ENCODE data around the gene ITM2A. TPM values are rescaled to one million over a fixed set of nuclear protein-coding genes. Genes with fewer than 3 reads are reported as not detected.

Gene ITM2A
- polyA plus RNA-seq, 3 donors, result 0.25 to 1.9 (median 1.5) TPM

DNA sequence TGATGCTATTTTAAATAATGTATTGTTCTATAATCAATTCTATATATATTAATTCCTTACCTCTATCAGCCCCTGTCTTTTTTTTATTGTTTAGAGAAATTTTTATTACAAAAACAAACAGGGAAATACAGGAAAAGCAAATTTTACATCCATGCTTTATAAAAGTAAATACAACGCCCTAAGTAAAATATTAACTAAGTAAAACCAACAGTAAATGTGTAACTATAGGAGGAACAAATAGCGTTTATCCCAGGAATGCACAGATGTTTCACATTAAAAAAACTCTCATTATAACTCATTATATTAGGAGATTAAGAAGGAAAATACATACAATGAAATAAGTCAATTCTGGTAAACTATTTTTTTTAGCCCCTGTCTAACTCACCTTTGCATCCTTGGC lies 8.2 kb upstream of the ITM2A start:
- TF ChIP-seq, protein P1, sequence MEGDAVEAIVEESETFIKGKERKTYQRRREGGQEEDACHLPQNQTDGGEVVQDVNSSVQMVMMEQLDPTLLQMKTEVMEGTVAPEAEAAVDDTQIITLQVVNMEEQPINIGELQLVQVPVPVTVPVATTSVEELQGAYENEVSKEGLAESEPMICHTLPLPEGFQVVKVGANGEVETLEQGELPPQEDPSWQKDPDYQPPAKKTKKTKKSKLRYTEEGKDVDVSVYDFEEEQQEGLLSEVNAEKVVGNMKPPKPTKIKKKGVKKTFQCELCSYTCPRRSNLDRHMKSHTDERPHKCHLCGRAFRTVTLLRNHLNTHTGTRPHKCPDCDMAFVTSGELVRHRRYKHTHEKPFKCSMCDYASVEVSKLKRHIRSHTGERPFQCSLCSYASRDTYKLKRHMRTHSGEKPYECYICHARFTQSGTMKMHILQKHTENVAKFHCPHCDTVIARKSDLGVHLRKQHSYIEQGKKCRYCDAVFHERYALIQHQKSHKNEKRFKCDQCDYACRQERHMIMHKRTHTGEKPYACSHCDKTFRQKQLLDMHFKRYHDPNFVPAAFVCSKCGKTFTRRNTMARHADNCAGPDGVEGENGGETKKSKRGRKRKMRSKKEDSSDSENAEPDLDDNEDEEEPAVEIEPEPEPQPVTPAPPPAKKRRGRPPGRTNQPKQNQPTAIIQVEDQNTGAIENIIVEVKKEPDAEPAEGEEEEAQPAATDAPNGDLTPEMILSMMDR (IDR thresholded peaks at IDR 0.05), result no peak
- WGBS (ENCODE audit: insufficient coverage), result no CpG with 5 or more reads among the region's 2 CpGs

DNA sequence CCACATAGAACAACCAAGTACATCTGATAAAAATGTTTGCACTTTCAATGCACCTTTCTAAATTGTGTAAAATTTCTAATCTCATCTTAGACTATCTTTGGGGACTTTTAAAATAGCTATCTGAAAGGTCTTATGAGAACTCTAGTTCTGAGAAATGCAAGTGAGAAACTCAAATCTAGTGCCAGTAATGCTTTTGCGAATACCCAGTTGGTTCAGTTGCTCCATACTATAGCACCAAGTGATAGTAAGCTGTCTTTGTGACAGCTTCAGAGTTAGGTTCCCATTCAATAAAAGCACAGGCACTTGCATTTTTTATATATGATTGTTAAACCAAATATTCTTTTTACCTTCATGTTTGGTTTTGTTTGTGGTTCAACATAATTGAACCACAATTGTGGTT lies 4.5 kb upstream of the ITM2A start:
- Mint-ChIP-seq H3K36me3 (no peaks in the 10 kb centered on the region), H3K4me3 (no peak overlapping the region), H3K9me3 (peaks cover 0 to 2% (median 0%) of the 10 kb centered on the region in 7 donors), H3K4me1 (peaks cover 8% of the 10 kb centered on the region), H3K27ac (no peak overlapping the region), H3K27me3 (ENCODE audit: low read depth in 3 of 3) (peaks cover 0 to 6% (median 2%) of the 10 kb centered on the region in 3 donors)
- intact Hi-C loops (cut with micrococcal nuclease), result no loop called here
- Histone ChIP-seq H3K79me2 (ENCODE audit: insufficient read depth, low read length) (no peaks in the 10 kb centered on the region), H3K9me3 (replicated peaks in 1 of 2; ENCODE audit: control insufficient read depth in 1 of 2, insufficient read depth in 1 of 2, low read length in 2 of 2) (no peaks in the 10 kb centered on the region), H3K4me1 (ENCODE audit: control insufficient read depth in 1 of 2, insufficient read depth in 2 of 2, low read length in 2 of 2) (peaks cover 0 to 4% of the 10 kb centered on the region in 2 donors), H3K27me3 (ENCODE audit: control insufficient read depth in 2 of 2, insufficient read depth in 2 of 2, low read length in 2 of 2) (no peaks in the 10 kb centered on the region), H3K9ac (ENCODE audit: insufficient read depth, low read length, poor library complexity, severe bottlenecking) (no peak overlapping the region), H3K4me2 (replicated peaks; ENCODE audit: extremely low read depth, low read length, poor library complexity, severe bottlenecking) (no peak overlapping the region), H3K4me3 (replicated peaks in 1 of 3; ENCODE audit: low read depth in 2 of 3, low read length in 3 of 3) (no peak overlapping the region), H3K27ac (ENCODE audit: low read depth in 1 of 2, low read length in 2 of 2) (no peak overlapping the region), H4K20me1 (ENCODE audit: insufficient read depth, low read length) (no peaks in the 10 kb centered on the region), H3K36me3 (replicated peaks in 1 of 2; ENCODE audit: control insufficient read depth in 1 of 2, insufficient read depth in 2 of 2, low read length in 2 of 2) (no peaks in the 10 kb centered on the region), H2AFZ (ENCODE audit: insufficient read depth, low read depth, low read length, poor library complexity, severe bottlenecking) (no peak overlapping the region)
- no CpG with 5 or more reads among the region's 1 CpG for WGBS (ENCODE audit: insufficient coverage)
- TF ChIP-seq, protein P1 (IDR thresholded peaks at IDR 0.05), result no peak
- DNase-seq, result no peak

More for the DNA sequence above, 8.2 kb upstream of the ITM2A start:
- Mint-ChIP-seq H3K4me3 (no peak overlapping the region), H3K4me1 (no peaks in the 10 kb centered on the region), H3K9me3 (peaks cover 0 to 8% (median 1%) of the 10 kb centered on the region in 7 donors), H3K36me3 (no peaks in the 10 kb centered on the region), H3K27ac (no peak overlapping the region), H3K27me3 (ENCODE audit: low read depth in 3 of 3) (no peaks in the 10 kb centered on the region)
- no peak for DNase-seq
- Histone ChIP-seq H3K4me1 (ENCODE audit: control insufficient read depth in 1 of 2, insufficient read depth in 2 of 2, low read length in 2 of 2) (no peaks in the 10 kb centered on the region), H3K4me3 (replicated peaks in 1 of 3; ENCODE audit: low read depth in 2 of 3, low read length in 3 of 3) (no peak overlapping the region), H2AFZ (ENCODE audit: insufficient read depth, low read depth, low read length, poor library complexity, severe bottlenecking) (no peak overlapping the region), H3K27ac (ENCODE audit: low read depth in 1 of 2, low read length in 2 of 2) (no peak overlapping the region), H4K20me1 (ENCODE audit: insufficient read depth, low read length) (no peaks in the 10 kb centered on the region), H3K4me2 (replicated peaks; ENCODE audit: extremely low read depth, low read length, poor library complexity, severe bottlenecking) (no peak overlapping the region), H3K27me3 (ENCODE audit: control insufficient read depth in 2 of 2, insufficient read depth in 2 of 2, low read length in 2 of 2) (no peaks in the 10 kb centered on the region), H3K9ac (ENCODE audit: insufficient read depth, low read length, poor library complexity, severe bottlenecking) (no peak overlapping the region), H3K79me2 (ENCODE audit: insufficient read depth, low read length) (no peaks in the 10 kb centered on the region), H3K9me3 (replicated peaks in 1 of 2; ENCODE audit: control insufficient read depth in 1 of 2, insufficient read depth in 1 of 2, low read length in 2 of 2) (peaks cover 7 to 8% of the 10 kb centered on the region in 2 donors), H3K36me3 (replicated peaks in 1 of 2; ENCODE audit: control insufficient read depth in 1 of 2, insufficient read depth in 2 of 2, low read length in 2 of 2) (no peaks in the 10 kb centered on the region)
- intact Hi-C loops (cut with micrococcal nuclease), result no loop called here
